HepG2 (cell line): ENCODE measurements around the gene FAAP20. TPM values are rescaled to one million over a fixed set of nuclear protein-coding genes. Genes with fewer than 3 reads are reported as not detected.

Experiments used
- ATAC-seq: fragments of 200-7000 bp; cut with Tn5 transposase; 3 replicates; pipeline ENCODE4 v1.9.1; 2020; ENCODE audit warnings: mild to moderate bottlenecking, moderate library complexity
- BruUV-seq: library from RNA; stranded (reverse); fragments of 400-500 nt; replicated peaks from 2 replicates; lab custom pipeline; 2021; lab: Mats Ljungman, UMichigan
- CTCF ChIA-PET: fragments of 300-600 bp; formaldehyde crosslinking; extraction: SDS; loops from one replicate; lab custom pipeline; 2021; ENCODE audit warnings: low total read pairs, inconsistent platforms, low intra/inter-chr PET ratio; lab: Yijun Ruan, JAX
- POLR2A ChIA-PET: fragments of 350-600 bp; sonication (Branson Sonifier 250); formaldehyde crosslinking; loops from one replicate; lab custom pipeline; 2020; ENCODE audit warnings: antibody characterized with exemption, inconsistent platforms; lab: Yijun Ruan, JAX
- DNase-seq: peaks from one replicate; pipeline ENCODE4 v3.0.0-alpha.2; 2015; ENCODE audit warnings: low spot score
- FAIRE-seq: peaks from 3 replicates; lab custom pipeline; 2011; peaks lifted over from hg19 to GRCh38; lab: Jason Lieb, UNC
- H2AFZ ChIP-seq: one replicate; pipeline ENCODE4 v1.6.1; 2011; ENCODE audit warnings: low read length, inconsistent platforms
- H3K27ac ChIP-seq: fragments of 300-600 bp; 3 replicates; pipeline ENCODE4 v1.8.0; 2011; ENCODE audit warnings: mixed run types, mild to moderate bottlenecking, mixed read lengths, low read length, inconsistent platforms; ENCODE audit not compliant: insufficient read depth; ENCODE audit errors: extremely low read length
- H3K27me3 ChIP-seq, 2 experiments: fragments of 200-600 bp in 1 of 2; 2 replicates in 1 of 2; 3 replicates in 1 of 2; pipeline versions ENCODE4 v1.6.0 to v1.8.0; 2011; ENCODE audit warnings: low read length in 2 of 2, mild to moderate bottlenecking in 2 of 2, moderate library complexity in 2 of 2, inconsistent platforms in 1 of 2; ENCODE audit not compliant: insufficient read depth in 2 of 2, control insufficient read depth in 1 of 2
- H3K36me3 ChIP-seq, 2 experiments: fragments of 200-600 bp in 1 of 2; replicated peaks in 1 of 2; 2 replicates in 1 of 2; 3 replicates in 1 of 2; pipeline versions ENCODE4 v1.5.1 to v1.8.0; 2011; ENCODE audit warnings: low read length in 2 of 2, inconsistent platforms in 1 of 2; ENCODE audit not compliant: insufficient read depth in 2 of 2, control insufficient read depth in 1 of 2
- H3K4me1 ChIP-seq: 2 replicates; pipeline ENCODE4 v1.5.1; 2012; ENCODE audit warnings: low read length, inconsistent platforms; ENCODE audit not compliant: insufficient read depth
- H3K4me2 ChIP-seq: 2 replicates; pipeline ENCODE4 v1.6.0; 2011; ENCODE audit warnings: low read depth, low read length, inconsistent platforms
- H3K4me3 ChIP-seq, 3 experiments: fragments of 200-600 bp in 1 of 3; sonication (generic), shearing (Covaris generic) in 1 of 3; replicated peaks in 1 of 3; 2 replicates each; pipeline ENCODE4 v1.5.1; 2011 to 2016; ENCODE audit warnings: low read length in 3 of 3, inconsistent platforms in 2 of 3, low read depth in 2 of 3, mild to moderate bottlenecking in 2 of 3, control low read depth in 1 of 3, mixed read lengths in 1 of 3; ENCODE audit not compliant: insufficient read depth in 1 of 3
- H3K79me2 ChIP-seq: one replicate; pipeline ENCODE4 v1.6.1; 2011; ENCODE audit warnings: low read length, inconsistent platforms; ENCODE audit not compliant: insufficient read depth
- H3K9ac ChIP-seq: 2 replicates; pipeline ENCODE4 v1.6.0; 2011; ENCODE audit warnings: mild to moderate bottlenecking, low read depth, low read length, inconsistent platforms; ENCODE audit not compliant: insufficient read depth
- H3K9me3 ChIP-seq: 2 replicates; pipeline ENCODE4 v1.5.1; 2012; ENCODE audit warnings: mild to moderate bottlenecking, low read length
- H4K20me1 ChIP-seq: 2 replicates; pipeline ENCODE4 v1.6.0; 2011; ENCODE audit warnings: inconsistent platforms, mild to moderate bottlenecking, low read length, moderate library complexity; ENCODE audit not compliant: insufficient read depth
- FOSL2 ChIP-seq: sonication (generic); formaldehyde crosslinking; IDR thresholded peaks from 2 replicates; pipeline ENCODE4 v1.4.0; 2020; ENCODE audit warnings: missing genetic modification reagents
- MYC ChIP-seq: sonication (generic); formaldehyde crosslinking; IDR thresholded peaks from 2 replicates; pipeline ENCODE4 v1.9.0; 2021; ENCODE audit warnings: missing genetic modification reagents, borderline replicate concordance
- NPAS2 ChIP-seq: sonication (generic); formaldehyde crosslinking; IDR thresholded peaks from 2 replicates; pipeline ENCODE4 v1.8.0; 2022; ENCODE audit warnings: mild to moderate bottlenecking, missing genetic modification reagents, borderline replicate concordance
- SMC3 ChIP-seq: IDR thresholded peaks from 2 replicates; pipeline ENCODE4 v1.6.1; 2011; ENCODE audit warnings: low read length, improper control_type of control experiment
- ZNF317 ChIP-seq: sonication (generic); formaldehyde crosslinking; IDR thresholded peaks from 2 replicates; pipeline ENCODE4 v1.5.0; 2020; ENCODE audit warnings: mild to moderate bottlenecking, missing genetic modification reagents
- ZNF510 ChIP-seq: sonication (generic); formaldehyde crosslinking; IDR thresholded peaks from 2 replicates; pipeline ENCODE4 v1.4.0; 2020; ENCODE audit warnings: low read depth, mild to moderate bottlenecking, missing genetic modification reagents
- ZNF768 ChIP-seq: sonication (generic); formaldehyde crosslinking; IDR thresholded peaks from 2 replicates; pipeline ENCODE4 v1.4.0; 2020; ENCODE audit warnings: missing genetic modification reagents
- WGBS: methylation state at CpG from one replicate; pipeline ENCODE4 v1.1.6; 2017; ENCODE audit warnings: low lambda C conversion rate; 5-methylcytosine and 5-hydroxymethylcytosine counted together
- in situ Hi-C: cut with HindIII; loops from 2 replicates; pipeline ENCODE4 v1.10.0; 2017; ENCODE audit warnings: low pct_unique_long_range_greater_than_20kb; ENCODE audit not compliant: extremely low pct_ligation_motif_present
- intact Hi-C: fragments of 100-400 bp; cut with micrococcal nuclease; formaldehyde crosslinking; loops from one replicate; pipeline ENCODE4 v1.10.0; 2022; ENCODE audit not compliant: unreplicated experiment
- polyA plus RNA-seq, 8 experiments: library from polyadenylated mRNA; depleted of rRNA in 3 of 8; stranded (reverse) in 7 of 8; unstranded in 1 of 8; fragments of >200 nt; fragmentation: Illumina TruSeq in 4 of 8; extraction: Trizol in 4 of 8; gene quantifications; 2 replicates each; pipeline versions ENCODE4 v1.2.1 to v1.2.3, GENCODE V29; 2011 to 2016; ENCODE audit warnings: low read depth in 4 of 8, missing spikeins in 1 of 8, mixed read lengths in 1 of 8; ENCODE audit not compliant: insufficient read depth in 1 of 8
- total RNA-seq, 5 experiments: library from RNA; depleted of rRNA; stranded (reverse); fragments of >200 nt; fragmentation: Illumina TruSeq; extraction: Trizol; gene quantifications; 2 replicates each; pipeline ENCODE4 v1.2.3, GENCODE V29; 2016; ENCODE audit warnings: low read depth in 1 of 5
- TF ChIP-seq, protein P1 (sequence below): IDR thresholded peaks from 2 replicates; pipeline ENCODE4 v1.6.1; 2016
- TF ChIP-seq, protein P2 (sequence below): sonication (generic); formaldehyde crosslinking; IDR thresholded peaks from 2 replicates; pipeline ENCODE4 v1.8.1; 2023; ENCODE audit warnings: mild to moderate bottlenecking, inconsistent platforms, moderate library complexity, missing genetic modification reagents, borderline replicate concordance
- TF ChIP-seq, protein P3 (sequence below): sonication (generic); formaldehyde crosslinking; IDR thresholded peaks from 2 replicates; pipeline ENCODE4 v1.5.1; 2020; ENCODE audit warnings: mild to moderate bottlenecking, missing genetic modification reagents, moderate library complexity
- TF ChIP-seq, protein P4 (sequence below): sonication (generic); formaldehyde crosslinking; IDR thresholded peaks from 2 replicates; pipeline ENCODE4 v1.4.0; 2020; ENCODE audit warnings: mild to moderate bottlenecking, missing genetic modification reagents
- TF ChIP-seq, protein P5 (sequence below): sonication (generic); formaldehyde crosslinking; IDR thresholded peaks from 2 replicates; pipeline ENCODE4 v1.4.0; 2020; ENCODE audit warnings: missing genetic modification reagents, borderline replicate concordance
- TF ChIP-seq, protein P6 (sequence below): sonication (generic); formaldehyde crosslinking; IDR thresholded peaks from 2 replicates; pipeline ENCODE4 v1.5.1; 2020; ENCODE audit warnings: missing genetic modification reagents, mild to moderate bottlenecking, borderline replicate concordance

The FAAP20 gene
- total and polyA plus RNA-seq, 2 of the 13 experiments (the other 11 are each of a cell fraction or from before 2014, with no cell fraction given) = 9.6 to 10.8 TPM

DNA sequence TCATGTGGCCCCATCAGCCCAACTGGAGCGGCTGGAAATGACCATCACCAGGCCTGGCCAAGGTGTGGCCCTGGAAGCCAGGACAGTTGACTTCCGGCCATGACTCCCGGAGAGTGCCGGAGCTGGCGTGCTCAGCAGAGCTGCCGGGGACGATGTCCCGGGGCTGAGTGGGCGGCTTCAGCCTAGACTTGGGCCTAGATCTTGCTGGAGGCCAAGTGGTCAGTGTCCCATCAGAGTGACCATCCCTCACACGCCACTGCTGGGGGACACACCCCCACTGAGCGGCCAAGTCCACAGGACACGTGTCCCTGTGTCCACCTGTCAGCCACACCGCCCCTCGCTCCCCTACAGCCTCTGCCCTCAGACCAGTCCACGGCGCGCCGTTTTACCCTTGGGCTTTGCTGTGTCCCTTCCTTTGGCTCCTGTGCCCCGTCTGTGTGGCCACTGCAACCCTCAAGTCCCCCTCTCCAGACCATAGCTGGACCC lies 4.0 kb downstream of the FAAP20 start:
- H3K4me1 ChIP-seq = peaks cover 45% of the 10 kb centered on the region
- in situ Hi-C loops = loop anchor here (5.0 to 25.0 kb wide), 3 partner anchors 122 to 322 kb away; no protein-coding TSS in a partner anchor
- BruUV-seq = TSS peak; percentile 36
- H3K4me3 ChIP-seq = peak overlapping the region; percentile 56 to 78 (median 70); a peak in 5 of 6 replicates
- ATAC-seq (peak; percentile 14), DNase-seq (no peak), FAIRE-seq (no peak)
- H3K9me3 ChIP-seq = no peaks in the 10 kb centered on the region
- no peaks in the 10 kb centered on the region for H3K27me3 ChIP-seq
- intact Hi-C loops = no loop called here
- peaks cover 0 to 1% of the 10 kb centered on the region in 2 experiments; a peak in 3 of 5 replicates for H3K36me3 ChIP-seq
- CTCF ChIA-PET = no interaction called here
- peak overlapping the region; percentile 91 for H3K4me2 ChIP-seq
- peaks cover 28% of the 10 kb centered on the region for H3K79me2 ChIP-seq
- peak overlapping the region; percentile 75 for H3K27ac ChIP-seq
- WGBS = 80% methylated on average over 5 of the region's 19 CpGs
- no peak overlapping the region for H2AFZ ChIP-seq
- H3K9ac ChIP-seq = peak overlapping the region; percentile 72
- no peaks in the 10 kb centered on the region for H4K20me1 ChIP-seq
- POLR2A ChIA-PET = interaction anchor here (0.9 to 2.0 kb wide), 6 partner anchors 9 to 201 kb away, joined by 4 to 11 read pairs (median 8); partner anchors contain the start of genes MORN1 and RER1
- TF ChIP-seq, protein P1, sequence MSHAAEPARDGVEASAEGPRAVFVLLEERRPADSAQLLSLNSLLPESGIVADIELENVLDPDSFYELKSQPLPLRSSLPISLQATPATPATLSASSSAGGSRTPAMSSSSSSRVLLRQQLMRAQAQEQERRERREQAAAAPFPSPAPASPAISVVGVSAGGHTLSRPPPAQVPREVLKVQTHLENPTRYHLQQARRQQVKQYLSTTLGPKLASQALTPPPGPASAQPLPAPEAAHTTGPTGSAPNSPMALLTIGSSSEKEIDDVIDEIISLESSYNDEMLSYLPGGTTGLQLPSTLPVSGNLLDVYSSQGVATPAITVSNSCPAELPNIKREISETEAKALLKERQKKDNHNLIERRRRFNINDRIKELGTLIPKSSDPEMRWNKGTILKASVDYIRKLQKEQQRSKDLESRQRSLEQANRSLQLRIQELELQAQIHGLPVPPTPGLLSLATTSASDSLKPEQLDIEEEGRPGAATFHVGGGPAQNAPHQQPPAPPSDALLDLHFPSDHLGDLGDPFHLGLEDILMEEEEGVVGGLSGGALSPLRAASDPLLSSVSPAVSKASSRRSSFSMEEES (CRISPR knock-in tag) = no peak
- TF ChIP-seq, protein P2, sequence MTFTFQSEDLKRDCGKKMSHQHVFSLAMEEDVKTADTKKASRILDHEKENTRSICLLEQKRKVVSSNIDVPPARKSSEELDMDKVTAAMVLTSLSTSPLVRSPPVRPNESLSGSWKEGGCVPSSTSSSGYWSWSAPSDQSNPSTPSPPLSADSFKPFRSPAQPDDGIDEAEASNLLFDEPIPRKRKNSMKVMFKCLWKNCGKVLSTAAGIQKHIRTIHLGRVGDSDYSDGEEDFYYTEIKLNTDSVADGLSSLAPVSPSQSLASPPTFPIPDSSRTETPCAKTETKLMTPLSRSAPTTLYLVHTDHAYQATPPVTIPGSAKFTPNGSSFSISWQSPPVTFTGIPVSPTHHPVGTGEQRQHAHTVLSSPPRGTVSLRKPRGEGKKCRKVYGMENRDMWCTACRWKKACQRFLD (CRISPR knock-in tag) = 0 out of 2 replicates have a peak, but pooled peaks have one; percentile 11
- TF ChIP-seq MYC (no peak), ZNF510 (CRISPR knock-in tag) (no peak), ZNF317 (CRISPR knock-in tag) (no peak), FOSL2 (peak; percentile 4; the same call in 1 of the 2 replicates), SMC3 (no peak), ZNF768 (CRISPR knock-in tag) (peak; percentile 12; the same call in 1 of the 2 replicates), NPAS2 (CRISPR knock-in tag) (no peak)
- TF ChIP-seq, protein P3, sequence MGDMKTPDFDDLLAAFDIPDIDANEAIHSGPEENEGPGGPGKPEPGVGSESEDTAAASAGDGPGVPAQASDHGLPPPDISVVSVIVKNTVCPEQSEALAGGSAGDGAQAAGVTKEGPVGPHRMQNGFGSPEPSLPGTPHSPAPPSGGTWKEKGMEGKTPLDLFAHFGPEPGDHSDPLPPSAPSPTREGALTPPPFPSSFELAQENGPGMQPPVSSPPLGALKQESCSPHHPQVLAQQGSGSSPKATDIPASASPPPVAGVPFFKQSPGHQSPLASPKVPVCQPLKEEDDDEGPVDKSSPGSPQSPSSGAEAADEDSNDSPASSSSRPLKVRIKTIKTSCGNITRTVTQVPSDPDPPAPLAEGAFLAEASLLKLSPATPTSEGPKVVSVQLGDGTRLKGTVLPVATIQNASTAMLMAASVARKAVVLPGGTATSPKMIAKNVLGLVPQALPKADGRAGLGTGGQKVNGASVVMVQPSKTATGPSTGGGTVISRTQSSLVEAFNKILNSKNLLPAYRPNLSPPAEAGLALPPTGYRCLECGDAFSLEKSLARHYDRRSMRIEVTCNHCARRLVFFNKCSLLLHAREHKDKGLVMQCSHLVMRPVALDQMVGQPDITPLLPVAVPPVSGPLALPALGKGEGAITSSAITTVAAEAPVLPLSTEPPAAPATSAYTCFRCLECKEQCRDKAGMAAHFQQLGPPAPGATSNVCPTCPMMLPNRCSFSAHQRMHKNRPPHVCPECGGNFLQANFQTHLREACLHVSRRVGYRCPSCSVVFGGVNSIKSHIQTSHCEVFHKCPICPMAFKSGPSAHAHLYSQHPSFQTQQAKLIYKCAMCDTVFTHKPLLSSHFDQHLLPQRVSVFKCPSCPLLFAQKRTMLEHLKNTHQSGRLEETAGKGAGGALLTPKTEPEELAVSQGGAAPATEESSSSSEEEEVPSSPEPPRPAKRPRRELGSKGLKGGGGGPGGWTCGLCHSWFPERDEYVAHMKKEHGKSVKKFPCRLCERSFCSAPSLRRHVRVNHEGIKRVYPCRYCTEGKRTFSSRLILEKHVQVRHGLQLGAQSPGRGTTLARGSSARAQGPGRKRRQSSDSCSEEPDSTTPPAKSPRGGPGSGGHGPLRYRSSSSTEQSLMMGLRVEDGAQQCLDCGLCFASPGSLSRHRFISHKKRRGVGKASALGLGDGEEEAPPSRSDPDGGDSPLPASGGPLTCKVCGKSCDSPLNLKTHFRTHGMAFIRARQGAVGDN (CRISPR knock-in tag) = peak; percentile 84
- TF ChIP-seq, protein P4, sequence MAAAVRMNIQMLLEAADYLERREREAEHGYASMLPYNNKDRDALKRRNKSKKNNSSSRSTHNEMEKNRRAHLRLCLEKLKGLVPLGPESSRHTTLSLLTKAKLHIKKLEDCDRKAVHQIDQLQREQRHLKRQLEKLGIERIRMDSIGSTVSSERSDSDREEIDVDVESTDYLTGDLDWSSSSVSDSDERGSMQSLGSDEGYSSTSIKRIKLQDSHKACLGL (CRISPR knock-in tag) = peak; percentile 78
- TF ChIP-seq, protein P5, sequence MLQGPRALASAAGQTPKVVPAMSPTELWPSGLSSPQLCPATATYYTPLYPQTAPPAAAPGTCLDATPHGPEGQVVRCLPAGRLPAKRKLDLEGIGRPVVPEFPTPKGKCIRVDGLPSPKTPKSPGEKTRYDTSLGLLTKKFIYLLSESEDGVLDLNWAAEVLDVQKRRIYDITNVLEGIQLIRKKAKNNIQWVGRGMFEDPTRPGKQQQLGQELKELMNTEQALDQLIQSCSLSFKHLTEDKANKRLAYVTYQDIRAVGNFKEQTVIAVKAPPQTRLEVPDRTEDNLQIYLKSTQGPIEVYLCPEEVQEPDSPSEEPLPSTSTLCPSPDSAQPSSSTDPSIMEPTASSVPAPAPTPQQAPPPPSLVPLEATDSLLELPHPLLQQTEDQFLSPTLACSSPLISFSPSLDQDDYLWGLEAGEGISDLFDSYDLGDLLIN (CRISPR knock-in tag) = no peak
- TF ChIP-seq, protein P6, sequence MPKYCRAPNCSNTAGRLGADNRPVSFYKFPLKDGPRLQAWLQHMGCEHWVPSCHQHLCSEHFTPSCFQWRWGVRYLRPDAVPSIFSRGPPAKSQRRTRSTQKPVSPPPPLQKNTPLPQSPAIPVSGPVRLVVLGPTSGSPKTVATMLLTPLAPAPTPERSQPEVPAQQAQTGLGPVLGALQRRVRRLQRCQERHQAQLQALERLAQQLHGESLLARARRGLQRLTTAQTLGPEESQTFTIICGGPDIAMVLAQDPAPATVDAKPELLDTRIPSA (CRISPR knock-in tag) = no peak
